ENCODE results near the gene TREM1.

DNA sequence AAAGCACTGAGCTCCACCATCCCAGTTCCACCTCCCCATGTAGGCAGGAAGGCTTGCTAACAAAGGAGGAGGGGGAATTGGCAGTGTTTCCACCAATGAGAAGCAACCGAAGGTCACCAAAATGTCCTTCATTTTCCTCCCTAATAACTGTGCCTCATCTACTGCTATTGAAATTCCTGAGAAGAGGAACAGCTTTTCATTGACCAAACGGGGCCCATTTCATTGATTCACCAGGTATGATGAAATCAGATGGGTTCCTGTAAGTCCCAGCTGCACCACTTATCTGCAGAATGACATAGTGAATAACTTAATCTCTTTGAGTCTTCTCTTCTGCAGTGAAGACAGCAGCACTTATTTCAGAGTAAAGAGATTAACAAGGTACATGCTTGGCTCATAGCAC is 17.3 kb downstream of the TREM1 start:
- TF ChIP-seq, protein P1, sequence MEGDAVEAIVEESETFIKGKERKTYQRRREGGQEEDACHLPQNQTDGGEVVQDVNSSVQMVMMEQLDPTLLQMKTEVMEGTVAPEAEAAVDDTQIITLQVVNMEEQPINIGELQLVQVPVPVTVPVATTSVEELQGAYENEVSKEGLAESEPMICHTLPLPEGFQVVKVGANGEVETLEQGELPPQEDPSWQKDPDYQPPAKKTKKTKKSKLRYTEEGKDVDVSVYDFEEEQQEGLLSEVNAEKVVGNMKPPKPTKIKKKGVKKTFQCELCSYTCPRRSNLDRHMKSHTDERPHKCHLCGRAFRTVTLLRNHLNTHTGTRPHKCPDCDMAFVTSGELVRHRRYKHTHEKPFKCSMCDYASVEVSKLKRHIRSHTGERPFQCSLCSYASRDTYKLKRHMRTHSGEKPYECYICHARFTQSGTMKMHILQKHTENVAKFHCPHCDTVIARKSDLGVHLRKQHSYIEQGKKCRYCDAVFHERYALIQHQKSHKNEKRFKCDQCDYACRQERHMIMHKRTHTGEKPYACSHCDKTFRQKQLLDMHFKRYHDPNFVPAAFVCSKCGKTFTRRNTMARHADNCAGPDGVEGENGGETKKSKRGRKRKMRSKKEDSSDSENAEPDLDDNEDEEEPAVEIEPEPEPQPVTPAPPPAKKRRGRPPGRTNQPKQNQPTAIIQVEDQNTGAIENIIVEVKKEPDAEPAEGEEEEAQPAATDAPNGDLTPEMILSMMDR (IDR thresholded peaks at IDR 0.05; ENCODE audit: insufficient read depth, low read depth, low read length): no peak
- no peak for TF ChIP-seq EZH2 (IDR thresholded peaks at IDR 0.05; ENCODE audit: insufficient read depth, low read length)

Data from astrocyte (in vitro differentiated cells and primary cell).